ENCODE data around the gene ANGPT4. TPM values are rescaled to one million over a fixed set of nuclear protein-coding genes. Genes with fewer than 3 reads are reported as not detected.

Gene ANGPT4
- total RNA-seq, 1 experiment from 2014 or later: not detected

GRCh38 chr20:888057-888456 lies 28.1 kb downstream of the ANGPT4 start:
- no peak for DNase-seq (ENCODE audit: low read depth, low spot score)
- in situ Hi-C loops (cut with HindIII; ENCODE audit: low pct_unique_long_range_greater_than_20kb, low sequenced_read_pairs): no loop called here

DNA sequence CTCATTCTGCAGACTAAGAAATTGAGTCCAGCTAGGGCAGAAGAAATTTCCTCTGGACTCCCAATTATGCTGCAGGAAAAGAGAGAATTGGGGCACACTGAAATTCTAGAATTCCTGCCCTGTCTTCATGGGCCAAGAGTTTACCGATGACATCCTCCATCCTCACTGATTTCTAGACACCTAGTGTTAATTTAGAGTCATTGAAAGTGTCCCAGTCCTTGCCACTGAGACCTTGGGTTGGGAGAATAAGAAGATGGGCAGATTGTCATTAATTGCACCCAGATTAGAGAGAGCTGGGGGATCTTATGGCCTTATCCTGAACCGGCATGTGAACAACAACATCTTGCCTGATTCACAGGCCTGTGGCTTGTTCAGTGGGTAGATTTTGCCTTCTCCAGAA lies 29.0 kb downstream of the ANGPT4 start:
- no peak for DNase-seq (ENCODE audit: low read depth, low spot score)
- in situ Hi-C loops (cut with HindIII; ENCODE audit: low pct_unique_long_range_greater_than_20kb, low sequenced_read_pairs): no loop called here

DNA sequence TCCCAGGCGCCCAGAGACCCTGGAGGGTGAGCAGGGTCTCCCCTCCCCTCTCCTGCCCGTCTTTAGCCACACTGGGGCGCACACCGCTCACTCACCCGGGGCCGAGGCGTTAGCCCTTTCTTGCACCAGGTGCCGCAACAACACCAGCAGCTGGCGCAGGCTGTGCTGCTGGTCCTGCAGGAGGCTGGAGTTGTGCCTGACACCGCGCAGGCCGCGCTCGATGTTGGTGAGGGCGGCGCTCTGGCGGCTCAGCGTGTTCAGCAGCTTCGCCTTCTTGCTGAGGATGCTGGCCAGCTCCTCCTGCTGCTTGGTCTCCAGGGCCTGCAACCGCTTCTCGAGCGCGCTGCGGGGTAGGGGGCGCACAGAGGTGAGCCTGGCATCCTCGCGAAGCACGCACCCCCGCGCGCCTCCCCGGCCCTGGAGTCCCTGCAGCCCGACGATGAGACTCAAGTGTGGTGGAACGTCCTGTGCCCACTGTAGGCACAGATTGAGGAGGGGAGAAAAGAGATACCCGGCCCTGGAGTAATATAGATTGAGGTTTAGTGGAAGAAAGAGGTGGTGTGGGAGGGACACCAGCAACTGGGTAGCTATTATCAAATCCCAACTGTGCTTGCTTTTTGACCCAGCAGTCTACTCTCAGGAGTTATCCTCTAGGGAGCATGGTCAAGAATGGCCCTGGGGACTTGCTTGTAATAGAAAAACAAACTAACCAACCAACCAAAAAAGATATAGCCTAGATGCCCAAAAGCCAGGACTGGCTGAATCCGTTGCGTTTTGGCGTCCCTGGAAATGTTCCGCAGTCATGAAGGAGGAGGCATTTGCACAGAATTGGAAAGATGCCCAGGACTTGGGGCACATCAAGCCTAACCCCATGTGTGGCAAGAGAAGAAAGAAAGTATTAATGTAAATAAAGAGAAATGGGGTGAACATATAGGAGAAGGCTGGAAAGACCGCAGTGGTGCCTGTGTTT lies 30.9 kb downstream of the ANGPT4 start:
- DNase-seq (ENCODE audit: low read depth, low spot score): no peak
- in situ Hi-C loops (cut with HindIII; ENCODE audit: low pct_unique_long_range_greater_than_20kb, low sequenced_read_pairs): no loop called here

DNA sequence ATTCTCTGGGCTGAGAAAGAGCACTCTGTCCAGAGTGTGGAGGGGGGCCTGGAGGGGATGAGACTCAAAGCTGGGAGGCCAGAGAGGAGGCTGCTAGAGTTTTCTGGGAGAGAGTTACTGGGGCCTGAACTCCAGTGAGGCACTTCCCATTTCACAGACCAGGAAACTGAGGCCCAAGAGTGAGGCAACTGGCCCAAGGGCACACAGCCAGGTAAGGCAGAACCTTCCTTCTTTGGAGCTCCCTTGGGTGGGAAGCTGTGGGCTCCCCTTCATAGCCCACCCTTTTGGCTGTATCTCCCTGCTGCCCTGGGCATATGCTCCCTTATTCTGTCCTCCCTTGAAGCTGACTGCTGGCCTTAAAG lies 34.4 kb downstream of the ANGPT4 start:
- in situ Hi-C loops (cut with HindIII; ENCODE audit: low pct_unique_long_range_greater_than_20kb, low sequenced_read_pairs): no loop called here
- DNase-seq (ENCODE audit: low read depth, low spot score): no peak

DNA sequence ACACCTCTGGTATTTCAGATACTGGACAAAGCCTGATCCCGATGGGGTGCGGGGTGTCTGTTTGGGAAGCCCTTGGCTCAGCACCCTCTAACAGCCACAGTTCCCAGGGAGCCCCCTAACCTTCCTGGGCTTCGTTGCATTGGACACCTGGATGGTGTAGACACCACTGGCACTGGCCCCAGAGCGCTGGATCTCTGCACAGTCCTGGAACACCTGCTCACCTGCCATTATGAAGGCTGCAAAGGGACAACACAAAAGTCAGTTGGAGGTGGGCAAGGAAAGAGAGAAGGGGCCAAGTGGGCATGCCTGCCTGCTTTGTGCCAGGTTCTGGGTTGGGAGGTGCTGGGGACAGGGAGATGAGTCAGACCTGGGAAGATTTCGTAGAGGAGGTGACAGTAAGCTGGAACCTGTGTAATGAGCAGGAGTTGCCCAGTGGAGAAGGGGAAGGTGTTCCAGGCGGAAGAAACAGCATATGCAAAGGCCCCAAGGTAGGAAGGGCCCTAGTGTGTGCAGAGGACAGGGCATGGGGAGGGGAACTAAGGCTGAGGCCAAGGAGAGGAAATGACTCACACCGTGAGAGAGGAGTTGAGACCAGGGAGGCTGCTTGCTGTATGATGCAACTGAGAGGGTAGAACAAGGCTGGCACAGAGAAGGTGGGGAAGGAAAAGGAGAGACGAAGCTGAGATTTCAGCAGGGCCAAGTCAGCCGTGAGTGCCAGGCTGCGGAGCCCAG lies 34.9 kb downstream of the ANGPT4 start:
- in situ Hi-C loops (cut with HindIII; ENCODE audit: low pct_unique_long_range_greater_than_20kb, low sequenced_read_pairs): no loop called here
- DNase-seq (ENCODE audit: low read depth, low spot score): peak; percentile 24

GRCh38 chr20:879626-880025 lies 36.5 kb downstream of the ANGPT4 start:
- in situ Hi-C loops (cut with HindIII; ENCODE audit: low pct_unique_long_range_greater_than_20kb, low sequenced_read_pairs): no loop called here

DNA sequence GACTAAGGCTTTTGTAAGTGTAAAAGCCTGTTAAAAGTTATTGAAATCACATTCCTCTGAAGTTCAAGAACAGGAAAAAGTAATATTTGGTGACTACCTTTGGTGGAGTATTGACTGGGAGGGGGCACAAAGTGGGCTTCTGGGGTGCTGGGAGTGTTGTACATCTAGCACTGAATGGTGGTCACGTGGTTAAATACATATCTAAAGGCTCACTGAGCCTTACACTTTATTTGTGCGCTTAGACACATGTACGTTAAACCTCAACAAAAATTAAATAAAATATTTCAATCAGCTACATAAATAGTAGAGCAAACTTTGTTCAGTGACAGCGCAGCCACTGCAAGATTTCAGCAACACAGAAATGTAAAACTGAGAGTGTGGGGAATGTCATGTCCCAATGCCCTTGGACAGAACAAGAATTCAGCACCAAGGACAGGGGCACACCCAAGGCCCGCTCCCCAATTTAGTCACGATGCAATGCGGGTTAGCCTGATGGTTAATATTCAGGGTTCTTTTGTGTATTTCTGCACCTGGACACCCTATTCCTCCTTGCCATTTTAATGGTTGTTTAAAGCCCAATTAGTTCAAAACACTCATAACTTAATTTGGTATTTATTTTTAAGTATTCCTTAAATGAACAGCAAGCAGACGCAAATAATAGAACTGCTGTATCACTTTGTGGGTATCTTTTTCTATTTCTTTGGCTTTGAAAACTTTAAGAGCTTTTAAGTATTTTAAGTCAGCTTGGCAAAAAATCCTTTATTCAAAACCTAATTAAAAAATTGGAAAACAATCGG lies 37.4 kb downstream of the ANGPT4 start:
- in situ Hi-C loops (cut with HindIII; ENCODE audit: low pct_unique_long_range_greater_than_20kb, low sequenced_read_pairs): no loop called here
- DNase-seq (ENCODE audit: low read depth, low spot score): peak; percentile 32

More at GRCh38 chr20:879626-880025, 36.5 kb downstream of the ANGPT4 start:
- DNase-seq (ENCODE audit: low read depth, low spot score): no peak

GRCh38 chr20:877814-878213 lies 38.3 kb downstream of the ANGPT4 start:
- no peak for DNase-seq (ENCODE audit: low read depth, low spot score)
- in situ Hi-C loops (cut with HindIII; ENCODE audit: low pct_unique_long_range_greater_than_20kb, low sequenced_read_pairs): no loop called here

DNA sequence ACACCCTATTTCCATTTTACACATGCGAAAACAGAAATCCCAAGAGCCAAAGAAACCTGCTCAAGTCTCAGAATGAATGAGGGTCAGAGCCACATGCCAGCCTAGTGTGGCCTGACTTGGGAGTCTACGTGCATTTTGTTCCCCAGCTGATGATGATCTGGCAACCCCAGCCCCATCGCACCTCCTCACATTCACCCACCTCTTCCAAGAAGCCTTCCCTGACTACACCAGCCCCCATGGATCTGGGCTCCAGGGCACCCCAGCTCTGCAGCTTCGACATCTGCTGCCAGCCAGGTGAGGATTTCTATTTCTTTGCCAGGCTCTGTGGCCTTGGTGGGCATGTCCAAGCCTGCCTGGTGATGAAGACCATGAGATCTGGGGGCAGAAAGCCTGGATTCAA lies 41.0 kb downstream of the ANGPT4 start:
- in situ Hi-C loops (cut with HindIII; ENCODE audit: low pct_unique_long_range_greater_than_20kb, low sequenced_read_pairs): no loop called here
- DNase-seq (ENCODE audit: low read depth, low spot score): no peak

- in situ Hi-C loops (cut with HindIII; ENCODE audit: low pct_unique_long_range_greater_than_20kb, low sequenced_read_pairs): no loop called here
- DNase-seq (ENCODE audit: low read depth, low spot score): no peak
Observed at GRCh38 chr20:873875-874607, 42.1 kb downstream of the ANGPT4 start.

DNA sequence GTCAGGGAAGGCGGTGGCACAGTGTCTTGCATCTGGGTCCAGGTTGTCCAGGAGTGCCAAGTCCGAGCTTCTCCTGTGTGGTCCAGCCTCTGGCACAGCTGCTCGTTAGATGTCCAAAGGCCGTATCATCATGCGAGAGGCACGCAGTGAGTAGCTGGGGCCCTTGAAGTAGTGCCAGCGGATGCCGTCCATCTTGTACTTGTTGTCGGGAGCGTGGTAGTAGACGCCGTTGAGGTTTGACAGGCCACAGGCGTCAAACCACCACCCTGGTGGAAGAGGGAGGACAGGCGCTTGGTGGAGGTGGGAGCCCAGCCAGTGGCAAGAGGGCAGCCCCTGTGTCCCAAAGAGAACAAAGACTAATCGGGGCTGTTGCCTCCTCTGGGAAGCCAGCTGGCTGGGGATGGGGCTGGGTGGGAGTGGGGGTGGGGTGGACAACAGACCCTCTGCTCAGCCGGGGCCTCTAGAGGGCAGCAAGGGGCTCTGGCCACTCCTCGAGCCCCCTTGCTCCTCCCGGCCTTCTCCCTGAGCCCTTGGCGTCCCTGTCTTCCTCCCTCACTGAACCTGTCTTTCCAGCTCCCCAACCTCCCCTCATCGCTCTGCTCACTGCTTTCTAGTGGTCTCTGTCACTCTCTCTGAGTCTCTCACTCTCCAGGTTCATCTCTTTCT lies 43.1 kb downstream of the ANGPT4 start:
- DNase-seq (ENCODE audit: low read depth, low spot score): no peak
- in situ Hi-C loops (cut with HindIII; ENCODE audit: low pct_unique_long_range_greater_than_20kb, low sequenced_read_pairs): no loop called here

- in situ Hi-C loops (cut with HindIII; ENCODE audit: low pct_unique_long_range_greater_than_20kb, low sequenced_read_pairs): no loop called here
- no peak for DNase-seq (ENCODE audit: low read depth, low spot score)
Observed at GRCh38 chr20:871948-872347, 44.2 kb downstream of the ANGPT4 start.

DNA sequence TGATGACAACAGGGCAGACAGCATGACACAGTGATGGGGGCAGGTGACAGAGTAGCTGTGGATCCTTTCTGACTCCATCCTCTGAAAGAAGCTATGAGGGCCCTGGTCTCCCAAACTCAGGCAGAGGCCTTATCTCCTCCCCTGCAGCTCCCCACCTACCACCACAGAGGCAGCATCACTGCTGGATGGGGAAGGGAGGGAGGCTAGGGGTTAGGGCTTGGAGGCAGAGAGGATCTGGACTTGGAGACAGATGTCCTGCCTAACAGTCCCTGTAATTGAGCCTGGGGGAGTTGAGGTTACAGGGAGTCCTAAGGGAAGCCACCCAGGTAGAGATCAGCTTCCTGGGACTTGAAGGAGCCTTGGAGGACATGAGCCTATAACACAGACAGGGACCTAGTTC lies 44.7 kb downstream of the ANGPT4 start:
- no peak for DNase-seq (ENCODE audit: low read depth, low spot score)
- in situ Hi-C loops (cut with HindIII; ENCODE audit: low pct_unique_long_range_greater_than_20kb, low sequenced_read_pairs): no loop called here

DNA sequence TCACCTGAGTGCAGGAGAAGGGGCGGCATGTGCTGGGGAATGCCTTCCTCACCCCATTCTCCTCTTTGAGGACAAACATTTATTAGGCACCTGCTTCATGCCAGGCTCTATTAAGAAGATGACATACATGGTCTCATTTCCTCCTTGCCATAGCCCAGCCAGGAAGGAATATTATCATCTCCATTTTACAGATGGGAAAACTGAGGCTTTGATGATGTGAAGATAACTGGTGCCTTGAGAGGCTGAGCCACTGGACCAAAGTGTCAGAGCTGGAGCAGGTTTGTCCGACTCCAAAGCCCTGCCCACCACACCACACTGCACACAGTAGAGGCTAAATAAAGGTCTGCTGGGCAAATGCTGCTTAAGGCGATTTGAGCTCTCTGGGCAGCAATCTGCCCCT lies 45.4 kb downstream of the ANGPT4 start:
- no peak for DNase-seq (ENCODE audit: low read depth, low spot score)
- in situ Hi-C loops (cut with HindIII; ENCODE audit: low pct_unique_long_range_greater_than_20kb, low sequenced_read_pairs): no loop called here

GRCh38 chr20:869606-870005 lies 46.5 kb downstream of the ANGPT4 start:
- in situ Hi-C loops (cut with HindIII; ENCODE audit: low pct_unique_long_range_greater_than_20kb, low sequenced_read_pairs): no loop called here
- no peak for DNase-seq (ENCODE audit: low read depth, low spot score)

DNA sequence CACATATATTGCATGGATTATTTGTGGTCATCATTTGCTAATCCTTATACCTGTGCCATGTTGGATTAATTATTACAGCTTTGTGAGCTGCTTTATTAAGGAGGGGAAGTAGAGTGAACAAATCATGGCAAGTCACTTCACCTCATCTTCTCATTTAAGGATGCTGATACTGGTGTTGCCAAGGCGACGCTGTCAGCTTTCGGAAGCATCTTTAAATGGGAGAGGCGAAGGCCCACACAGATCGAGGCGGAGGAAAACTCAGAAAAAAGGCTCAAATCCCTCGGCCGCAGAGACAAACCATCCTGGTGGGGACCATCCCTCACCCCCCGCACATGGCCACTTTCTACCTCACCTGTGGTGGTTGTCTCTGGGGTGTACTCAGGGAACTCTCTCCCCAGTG lies 47.9 kb downstream of the ANGPT4 start:
- DNase-seq (ENCODE audit: low read depth, low spot score): no peak
- in situ Hi-C loops (cut with HindIII; ENCODE audit: low pct_unique_long_range_greater_than_20kb, low sequenced_read_pairs): no loop called here

DNA sequence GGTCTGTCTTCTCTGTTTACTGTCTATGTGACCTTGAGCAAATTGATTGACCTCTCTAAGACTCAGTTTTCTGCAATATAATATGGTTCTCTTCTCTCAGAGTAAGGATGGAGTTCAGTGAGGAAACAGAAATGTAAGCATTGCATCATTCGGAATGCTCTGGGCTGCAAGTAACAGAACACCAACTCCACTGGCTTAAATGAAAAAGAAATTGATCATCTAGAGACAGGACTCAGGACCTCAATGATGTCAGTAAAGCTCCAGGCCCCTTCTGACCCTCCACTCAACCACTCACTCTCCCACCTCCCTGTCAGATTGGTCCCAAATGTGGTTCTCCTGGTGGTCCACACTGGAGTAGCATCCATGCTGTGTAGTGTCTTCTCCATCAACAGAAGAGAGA lies 50.7 kb downstream of the ANGPT4 start:
- DNase-seq (ENCODE audit: low read depth, low spot score): no peak
- in situ Hi-C loops (cut with HindIII; ENCODE audit: low pct_unique_long_range_greater_than_20kb, low sequenced_read_pairs): no loop called here

All from SK-MEL-5 (cell line).